Tibial nerve (tissue), 4 donors: ENCODE results near the gene BST1.

Source experiments
- EP300 ChIP-seq, 2 donors: sonication (generic); formaldehyde crosslinking; IDR thresholded peaks; one replicate each; pipeline ENCODE4 v1.6.1; 2017; ENCODE audit warnings: antibody characterized with exemption in 2 of 2, mild to moderate bottlenecking in 1 of 2
- POLR2A ChIP-seq, 2 donors: fragments of 450-650 bp; IDR thresholded peaks; one replicate each; pipeline ENCODE4 v1.6.1; 2017; ENCODE audit warnings: antibody characterized with exemption in 2 of 2, mild to moderate bottlenecking in 2 of 2, moderate library complexity in 2 of 2
- TF ChIP-seq, protein P1 (sequence below), 5 experiments: fragments of 200-600 bp in 3 of 5; fragments of 450-650 bp in 2 of 5; sonication (generic) in 3 of 5; IDR thresholded peaks; one replicate each; pipeline ENCODE4 v1.5.1; 2016 to 2019; ENCODE audit warnings: antibody characterized with exemption in 5 of 5, mild to moderate bottlenecking in 3 of 5, moderate library complexity in 2 of 5

- TF ChIP-seq, protein P1, sequence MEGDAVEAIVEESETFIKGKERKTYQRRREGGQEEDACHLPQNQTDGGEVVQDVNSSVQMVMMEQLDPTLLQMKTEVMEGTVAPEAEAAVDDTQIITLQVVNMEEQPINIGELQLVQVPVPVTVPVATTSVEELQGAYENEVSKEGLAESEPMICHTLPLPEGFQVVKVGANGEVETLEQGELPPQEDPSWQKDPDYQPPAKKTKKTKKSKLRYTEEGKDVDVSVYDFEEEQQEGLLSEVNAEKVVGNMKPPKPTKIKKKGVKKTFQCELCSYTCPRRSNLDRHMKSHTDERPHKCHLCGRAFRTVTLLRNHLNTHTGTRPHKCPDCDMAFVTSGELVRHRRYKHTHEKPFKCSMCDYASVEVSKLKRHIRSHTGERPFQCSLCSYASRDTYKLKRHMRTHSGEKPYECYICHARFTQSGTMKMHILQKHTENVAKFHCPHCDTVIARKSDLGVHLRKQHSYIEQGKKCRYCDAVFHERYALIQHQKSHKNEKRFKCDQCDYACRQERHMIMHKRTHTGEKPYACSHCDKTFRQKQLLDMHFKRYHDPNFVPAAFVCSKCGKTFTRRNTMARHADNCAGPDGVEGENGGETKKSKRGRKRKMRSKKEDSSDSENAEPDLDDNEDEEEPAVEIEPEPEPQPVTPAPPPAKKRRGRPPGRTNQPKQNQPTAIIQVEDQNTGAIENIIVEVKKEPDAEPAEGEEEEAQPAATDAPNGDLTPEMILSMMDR (IDR thresholded peaks at IDR 0.05): no peak
- TF ChIP-seq POLR2A (IDR thresholded peaks at IDR 0.05) (no peak), EP300 (IDR thresholded peaks at IDR 0.05) (no peak)
Observed at GRCh38 chr4:15711762-15712161, 8.9 kb downstream of the BST1 start.
